HG02798 (cell line): ENCODE measurements around the gene RASAL1.
A peak's percentile ranks its signal among the peaks of the same experiment; 100 is the strongest.

Experiments
- ATAC-seq: cut with Tn5 transposase; IDR thresholded peaks from one replicate; pipeline ENCODE4 v1.9.1; 2021; ENCODE audit warnings: mild to moderate bottlenecking; ENCODE audit not compliant: unreplicated experiment, poor library complexity

The RASAL1 gene

GRCh38 chr12:113101751-113102150, 33.8 kb downstream of the RASAL1 start:
- no peak for ATAC-seq

- no peak for ATAC-seq
Observed at GRCh38 chr12:113099764-113100163, 35.8 kb downstream of the RASAL1 start.

- ATAC-seq: no peak
Observed at GRCh38 chr12:113099364-113099763, 36.2 kb downstream of the RASAL1 start.

DNA sequence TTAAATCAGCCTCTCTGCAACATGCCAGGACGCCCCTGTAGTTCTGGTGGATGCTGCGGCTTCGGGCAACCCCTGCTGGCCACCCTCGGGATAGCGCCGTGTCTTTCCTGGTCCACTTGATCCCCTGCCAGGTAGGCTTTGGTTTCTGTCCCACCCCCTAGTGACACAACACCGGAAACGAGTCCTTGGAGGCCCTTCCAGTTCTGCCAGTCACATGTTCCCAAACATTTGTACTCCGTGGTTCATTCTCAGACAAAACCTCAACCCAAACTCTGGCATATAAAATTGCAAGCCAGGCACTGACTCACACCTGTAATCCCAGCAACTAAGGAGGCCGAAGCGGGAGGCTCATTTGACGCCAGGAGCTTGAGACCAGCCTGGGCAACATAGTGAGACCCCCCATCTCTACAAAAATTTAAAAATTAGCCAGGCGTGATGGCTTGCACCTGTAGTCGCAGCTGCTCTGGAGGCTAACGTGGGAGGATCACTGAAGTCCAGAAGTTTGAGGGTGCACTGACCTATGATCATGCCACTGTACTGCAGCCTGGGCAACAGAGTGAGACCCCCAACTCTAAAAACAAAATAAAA, 37.0 kb downstream of the RASAL1 start:
- peak; percentile 66 for ATAC-seq

- ATAC-seq: no peak
Observed at GRCh38 chr12:113097716-113098440, 37.7 kb downstream of the RASAL1 start.

DNA sequence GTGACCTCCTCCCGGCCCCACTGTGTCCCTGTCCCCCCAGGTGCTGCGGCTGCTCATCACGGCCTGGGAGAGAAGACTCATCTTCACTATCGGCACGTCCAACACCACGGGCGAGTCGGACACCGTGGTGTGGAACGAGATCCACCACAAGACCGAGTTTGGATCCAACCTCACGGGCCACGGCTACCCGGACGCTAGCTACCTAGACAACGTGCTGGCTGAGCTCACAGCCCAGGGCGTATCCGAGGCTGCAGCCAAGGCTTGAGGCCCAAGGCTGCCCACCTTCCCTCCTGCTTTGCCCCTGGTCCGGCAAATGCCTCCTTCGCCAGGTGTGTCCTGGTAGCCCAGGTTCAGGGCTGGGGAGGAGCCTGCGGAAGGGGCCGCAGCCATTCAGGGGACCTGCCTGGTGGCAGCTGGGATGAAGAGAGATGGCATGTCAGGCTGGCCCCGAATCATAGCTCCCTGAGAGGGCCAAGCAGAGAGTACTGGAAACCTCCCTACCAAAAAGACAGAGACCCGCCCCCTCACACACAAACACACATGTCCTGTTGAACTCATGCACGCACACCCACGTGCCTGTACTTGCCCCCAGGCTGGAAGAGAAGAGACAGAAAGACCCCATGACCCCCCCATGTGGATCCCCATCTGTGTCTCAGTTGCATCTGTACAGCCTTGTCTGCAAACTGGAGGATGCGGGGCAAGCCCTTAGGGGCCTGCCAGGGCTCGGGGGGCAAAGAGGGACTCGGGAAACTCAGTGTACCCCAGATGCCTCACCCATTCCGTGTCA, 38.7 kb downstream of the RASAL1 start:
- ATAC-seq: no peak

DNA sequence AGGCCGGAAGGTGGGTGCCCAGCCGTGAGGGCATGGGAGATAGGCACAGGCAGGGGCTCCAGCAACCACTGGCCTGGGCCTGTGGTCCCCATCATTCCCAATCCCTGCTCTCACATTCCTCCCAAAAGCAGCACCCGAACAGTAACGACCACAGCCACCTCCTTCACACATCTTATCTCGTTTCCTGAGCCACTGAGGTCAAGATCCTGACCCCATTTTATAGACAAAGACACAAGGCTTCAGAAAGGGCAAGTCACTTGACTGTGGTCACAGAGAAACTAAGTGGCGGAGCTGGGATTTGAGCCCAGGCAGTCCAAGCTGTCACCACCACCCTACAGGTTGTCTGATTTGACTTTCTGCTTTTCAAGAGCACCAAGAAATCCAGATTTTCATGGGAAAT, 40.2 kb downstream of the RASAL1 start:
- ATAC-seq: no peak

DNA sequence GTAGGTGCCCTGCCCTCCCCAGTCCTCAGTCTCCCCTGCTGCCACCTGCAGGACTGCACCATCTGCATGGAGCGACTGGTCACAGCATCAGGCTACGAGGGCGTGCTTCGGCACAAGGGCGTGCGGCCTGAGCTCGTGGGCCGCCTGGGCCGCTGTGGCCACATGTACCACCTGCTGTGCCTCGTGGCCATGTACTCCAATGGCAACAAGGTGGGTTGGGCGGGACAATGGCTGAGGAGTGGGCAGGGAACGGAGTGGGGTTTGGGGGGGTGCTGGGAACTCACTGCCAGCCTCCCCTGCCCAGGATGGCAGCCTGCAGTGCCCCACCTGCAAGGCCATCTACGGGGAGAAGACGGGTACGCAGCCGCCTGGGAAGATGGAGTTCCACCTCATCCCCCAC, 40.8 kb downstream of the RASAL1 start:
- no peak for ATAC-seq

DNA sequence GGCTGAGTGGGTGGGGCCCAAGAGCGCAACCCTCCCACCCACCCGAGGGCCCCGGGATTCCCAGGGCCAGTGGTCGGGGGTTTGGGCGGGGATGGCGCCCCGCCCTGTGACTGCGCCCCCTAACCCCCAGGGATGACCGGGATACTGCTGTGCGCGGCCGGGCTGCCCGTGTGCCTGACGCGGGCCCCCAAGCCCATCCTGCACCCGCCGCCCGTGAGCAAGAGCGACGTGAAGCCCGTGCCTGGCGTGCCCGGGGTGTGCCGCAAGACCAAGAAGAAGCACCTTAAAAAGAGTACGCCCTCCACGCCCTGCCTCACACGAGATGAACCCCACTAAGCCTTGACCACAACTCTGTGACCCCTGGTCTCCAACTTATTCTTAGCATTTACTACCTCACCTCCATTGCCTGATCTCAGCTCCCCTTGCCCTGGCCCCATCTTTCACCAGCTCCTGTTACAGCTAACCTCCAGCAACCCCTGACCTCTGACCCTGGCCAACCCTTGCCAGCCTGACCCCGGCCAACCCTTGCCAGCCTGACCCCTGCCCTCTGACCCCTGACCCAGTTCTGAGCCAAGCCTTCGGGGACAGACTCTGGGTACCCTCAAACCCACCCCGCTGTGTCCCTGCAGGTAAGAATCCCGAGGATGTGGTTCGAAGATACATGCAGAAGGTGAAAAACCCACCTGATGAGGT, 42.0 kb downstream of the RASAL1 start:
- ATAC-seq: no peak

DNA sequence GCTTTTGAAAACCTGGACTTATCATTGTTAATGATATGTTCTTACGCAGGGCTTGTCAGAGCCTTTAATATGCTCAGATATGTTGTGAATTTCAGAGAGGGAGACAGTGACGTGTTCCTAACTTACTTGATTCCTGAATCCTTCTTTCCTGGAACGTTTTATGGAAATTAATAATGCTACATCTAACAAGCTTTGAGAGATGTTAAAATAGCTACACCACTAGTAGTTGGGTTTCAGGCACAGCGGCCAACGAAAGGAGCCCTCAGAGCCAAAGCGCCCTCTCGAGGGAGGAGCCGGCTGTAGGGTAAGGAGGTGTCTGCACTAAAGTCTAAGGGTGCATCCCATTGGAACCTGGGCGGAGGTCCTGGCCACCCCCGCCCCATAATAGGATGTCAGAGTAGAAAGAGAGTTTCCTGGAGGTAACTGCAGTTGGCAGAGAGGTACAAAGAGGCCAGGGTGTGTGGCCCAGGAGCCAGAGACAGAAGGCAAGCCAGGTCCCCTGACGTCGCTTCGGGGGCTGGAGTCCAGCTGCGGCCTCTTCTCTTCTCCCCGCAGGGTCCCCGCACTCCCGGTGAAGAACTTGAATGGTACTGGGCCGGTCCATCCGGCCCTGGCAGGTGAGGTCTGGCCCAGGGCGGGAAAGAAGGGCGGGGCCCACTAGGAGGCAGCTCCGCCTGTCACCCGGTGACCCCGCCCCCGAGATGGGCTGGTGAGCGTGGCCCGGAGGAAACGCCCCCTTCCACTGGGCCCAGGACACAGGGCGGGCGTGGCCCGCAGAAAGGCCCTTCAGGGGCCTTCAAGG, 42.8 kb downstream of the RASAL1 start:
- ATAC-seq: no peak

- ATAC-seq: no peak
Observed at GRCh38 chr12:113091506-113091905, 44.1 kb downstream of the RASAL1 start.

DNA sequence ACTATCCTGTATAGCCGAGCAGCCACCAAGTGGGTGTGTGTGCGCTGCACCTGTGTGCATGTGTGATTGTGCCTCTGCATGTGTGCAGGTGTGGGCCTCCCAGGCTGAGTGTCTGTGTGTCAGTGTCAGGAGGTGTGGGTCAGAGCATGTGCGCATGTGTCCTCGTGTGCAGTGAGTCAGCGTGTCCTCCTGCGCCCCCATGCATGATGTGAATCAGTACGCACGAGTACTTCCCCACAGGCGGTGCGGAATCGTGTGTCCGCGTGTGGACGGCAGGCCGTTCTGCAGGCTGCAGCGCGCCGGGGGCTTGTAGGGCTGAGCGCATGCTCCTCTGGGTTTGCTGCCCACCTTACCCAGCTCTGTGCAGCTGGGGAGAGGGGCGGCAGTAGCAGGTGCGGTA, 44.8 kb downstream of the RASAL1 start:
- ATAC-seq: no peak

DNA sequence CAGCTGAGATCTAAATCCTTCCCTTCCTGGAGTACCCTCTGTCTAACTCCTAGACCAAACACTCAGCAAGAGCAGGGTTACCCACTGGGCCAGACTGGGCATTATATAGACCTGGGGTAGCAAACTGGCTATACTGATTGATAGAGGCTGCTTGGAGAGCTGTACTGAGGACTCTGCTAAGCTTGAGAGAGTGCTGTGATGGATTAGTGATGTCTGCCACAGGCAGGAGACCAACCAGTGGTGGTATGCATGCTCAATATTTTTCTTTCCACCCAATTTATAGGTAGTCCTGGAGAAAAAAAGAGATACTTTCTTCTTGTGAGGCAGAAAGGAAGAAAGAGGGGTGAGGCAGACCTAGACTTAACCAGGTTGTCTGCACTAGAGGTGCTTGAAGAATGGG, 45.7 kb downstream of the RASAL1 start:
- ATAC-seq: no peak

- peak; percentile 57 for ATAC-seq
Observed at GRCh38 chr12:113088971-113089756, 46.4 kb downstream of the RASAL1 start.

DNA sequence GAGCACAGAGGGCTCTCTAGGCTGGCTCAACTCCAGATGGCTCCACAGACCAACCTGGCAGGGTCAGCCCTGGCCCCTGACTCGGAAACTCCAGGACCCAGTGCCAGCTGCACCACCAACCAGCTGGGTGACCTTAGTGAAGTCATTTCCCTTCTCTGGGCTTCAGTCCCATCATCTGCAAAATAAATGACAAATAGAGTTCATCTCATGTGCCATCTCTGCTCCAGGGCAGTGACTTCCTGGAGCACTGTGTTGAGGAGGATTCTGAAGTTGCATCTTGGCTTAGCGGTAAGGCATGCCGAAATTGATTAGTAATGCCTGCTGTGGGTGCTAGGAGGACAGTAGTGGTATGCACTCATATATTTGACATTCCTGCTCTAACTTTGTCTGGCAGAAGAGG, 47.5 kb downstream of the RASAL1 start:
- no peak for ATAC-seq

- ATAC-seq: no peak
Observed at GRCh38 chr12:113087193-113087592, 48.4 kb downstream of the RASAL1 start.

DNA sequence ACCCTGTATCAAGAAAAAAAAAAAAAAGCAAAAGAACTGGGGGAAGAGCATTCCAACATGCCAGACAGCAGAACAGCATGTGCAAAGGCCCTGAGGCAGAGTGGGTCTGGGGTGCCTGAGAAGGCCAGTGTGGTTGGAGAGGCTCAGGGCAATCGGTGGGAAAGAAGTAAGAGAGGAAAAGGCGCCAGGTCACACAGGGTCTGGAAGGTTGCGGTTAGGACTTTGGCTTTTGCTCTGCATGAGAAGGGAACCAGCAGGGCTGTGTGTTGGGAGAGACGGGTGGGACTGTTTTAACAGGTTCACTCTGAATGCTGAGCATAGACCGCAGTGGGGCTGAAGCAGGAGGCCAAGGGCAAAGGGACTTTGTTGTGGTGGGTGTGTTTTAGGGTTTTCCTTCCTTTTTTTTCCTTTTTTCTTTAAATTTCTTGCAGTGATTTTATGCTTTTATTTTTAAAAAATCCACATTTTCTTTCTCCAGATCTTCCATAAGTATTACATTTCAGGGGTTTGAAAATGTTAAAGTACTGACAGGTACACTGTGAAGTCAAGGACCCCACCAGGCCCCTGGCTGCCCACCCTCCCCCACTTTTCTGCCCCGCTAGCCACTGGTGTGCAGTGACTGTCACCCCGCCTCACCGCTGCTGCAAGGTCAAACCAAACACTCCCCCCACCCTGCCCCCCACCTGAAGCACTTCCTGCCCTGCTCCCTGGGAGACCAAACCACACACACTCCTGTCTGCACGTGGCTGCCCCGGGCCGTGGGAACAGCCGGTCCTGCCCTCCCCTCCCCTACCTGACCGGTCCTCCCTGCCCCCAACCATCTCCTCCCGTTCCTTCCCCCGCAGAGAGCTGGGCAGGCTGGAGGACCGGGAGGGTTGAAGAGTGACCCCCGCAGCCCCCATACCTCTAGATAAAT, 49.1 kb downstream of the RASAL1 start:
- ATAC-seq: no peak

DNA sequence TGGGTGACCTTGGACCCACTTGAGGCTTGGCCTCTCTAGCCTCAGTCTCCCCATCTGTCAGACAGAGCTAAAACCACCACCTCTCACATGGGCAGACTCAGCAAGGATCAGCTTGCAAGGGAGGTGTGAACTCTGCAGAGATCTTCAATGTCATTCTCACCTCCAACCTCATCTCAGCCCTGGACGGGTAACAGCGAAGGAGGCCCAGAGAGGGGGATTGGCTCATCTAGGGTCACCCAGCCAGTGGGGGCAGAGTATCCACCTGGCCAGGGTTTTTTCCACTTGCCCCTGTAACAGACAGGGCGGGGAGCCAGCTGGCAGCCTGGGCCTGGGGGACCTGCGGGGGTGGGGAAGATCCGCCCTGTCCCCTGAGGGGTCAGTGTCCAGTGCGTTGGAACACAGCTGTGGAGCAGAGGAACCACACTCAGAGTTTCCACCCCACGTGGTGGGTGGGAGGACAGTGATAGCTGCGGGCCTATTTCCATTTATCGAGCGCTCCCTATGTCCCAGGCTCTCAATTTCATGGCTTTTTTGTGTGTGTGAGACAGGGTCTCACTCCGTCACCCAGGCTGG, 51.6 kb downstream of the RASAL1 start:
- ATAC-seq: no peak
